Upper lobe of left lung (tissue), 4 donors: ENCODE results near the gene PRKAB2.

Experiments
- CTCF ChIP-seq, 6 experiments: fragments of 450-650 bp in 4 of 6; fragments of 200-600 bp in 2 of 6; sonication (generic) in 2 of 6; IDR thresholded peaks; one replicate each; pipeline ENCODE4 v1.5.1; 2016 to 2019; ENCODE audit warnings: antibody characterized with exemption in 6 of 6
- EP300 ChIP-seq, 4 donors: sonication (generic); formaldehyde crosslinking; IDR thresholded peaks; one replicate each; pipeline ENCODE4 v1.5.1; 2017; ENCODE audit warnings: antibody characterized with exemption in 4 of 4, control low read depth in 2 of 4
- POLR2A ChIP-seq, 4 donors: fragments of 450-650 bp; IDR thresholded peaks; one replicate each; pipeline ENCODE4 v1.5.1; 2016 to 2017; ENCODE audit warnings: antibody characterized with exemption in 4 of 4, mild to moderate bottlenecking in 2 of 4
- POLR2AphosphoS5 ChIP-seq, 2 donors: sonication (generic); formaldehyde crosslinking; IDR thresholded peaks; one replicate each; pipeline ENCODE4 v1.5.1; 2017; ENCODE audit warnings: antibody characterized with exemption in 2 of 2

GRCh38 chr1:147105909-147106308, 66.4 kb downstream of the PRKAB2 start:
- TF ChIP-seq CTCF (IDR thresholded peaks at IDR 0.05) (no peak), EP300 (IDR thresholded peaks at IDR 0.05) (no peak), POLR2A (IDR thresholded peaks at IDR 0.05) (no peak), POLR2AphosphoS5 (IDR thresholded peaks at IDR 0.05) (no peak)
